ENCODE data around the gene GRK5. TPM values are rescaled to one million over a fixed set of nuclear protein-coding genes. Genes with fewer than 3 reads are reported as not detected.

The GRK5 gene
- total RNA-seq, 1 experiment from 2014 or later = 29.0 TPM

GRCh38 chr10:119371704-119372663 lies 164.6 kb downstream of the GRK5 start:
- ChIA-PET POLR2A (no interaction called here), CTCF (no interaction called here)
- no peak overlapping the region for H3K4me3 ChIP-seq (ENCODE audit: low read depth in 2 of 2, low read length in 2 of 2)
- TF ChIP-seq POLR2AphosphoS5 (IDR thresholded peaks at IDR 0.05; ENCODE audit: low read depth, low read length) = no peak
- no peak for TF ChIP-seq REST (IDR thresholded peaks at IDR 0.05; ENCODE audit: insufficient read depth in 1 of 2, low read depth in 2 of 2, low read length in 1 of 2)
- TF ChIP-seq CTCF (IDR thresholded peaks at IDR 0.05) = no peak
- no peak for TF ChIP-seq SIN3A (IDR thresholded peaks at IDR 0.05; ENCODE audit: borderline replicate concordance, insufficient read depth, low read depth, low read length)
- no peak for TF ChIP-seq TCF7L2 (IDR thresholded peaks at IDR 0.05; ENCODE audit: low read depth, low read length)
- H3K27me3 ChIP-seq (ENCODE audit: control insufficient read depth, insufficient read depth, low read length) = no peaks in the 10 kb centered on the region
- H3K27ac ChIP-seq (ENCODE audit: low read length) = no peak overlapping the region
- peaks cover 5% of the 10 kb centered on the region; the same call in 1 of the 2 replicates for H3K4me1 ChIP-seq (ENCODE audit: control insufficient read depth, insufficient read depth, low read length)
- ATAC-seq (no peak), DNase-seq (ENCODE audit: low read depth, low spot score) (no peak)
- no peaks in the 10 kb centered on the region for H3K9me3 ChIP-seq (ENCODE audit: control insufficient read depth, insufficient read depth, low read depth, low read length)
- H3K36me3 ChIP-seq (ENCODE audit: control insufficient read depth, insufficient read depth, low read length) = no peaks in the 10 kb centered on the region
- in situ Hi-C loops (cut with HindIII; ENCODE audit: low pct_unique_long_range_greater_than_20kb, low sequenced_read_pairs) = no loop called here
- BruUV-seq (replicated peaks) = no TSS peak
- intact Hi-C loops (cut with micrococcal nuclease; ENCODE audit: unreplicated experiment) = no loop called here

GRCh38 chr10:119373294-119374102 lies 166.1 kb downstream of the GRK5 start:
- no peak overlapping the region for H3K27ac ChIP-seq (ENCODE audit: low read length)
- H3K9me3 ChIP-seq (ENCODE audit: control insufficient read depth, insufficient read depth, low read depth, low read length) = no peaks in the 10 kb centered on the region
- H3K36me3 ChIP-seq (ENCODE audit: control insufficient read depth, insufficient read depth, low read length) = no peaks in the 10 kb centered on the region
- peaks cover 5% of the 10 kb centered on the region; the same call in 1 of the 2 replicates for H3K4me1 ChIP-seq (ENCODE audit: control insufficient read depth, insufficient read depth, low read length)
- CTCF ChIA-PET = no interaction called here
- no peaks in the 10 kb centered on the region for H3K27me3 ChIP-seq (ENCODE audit: control insufficient read depth, insufficient read depth, low read length)
- POLR2A ChIA-PET = no interaction called here
- H3K4me3 ChIP-seq (ENCODE audit: low read depth in 2 of 2, low read length in 2 of 2) = no peak overlapping the region
- intact Hi-C loops (cut with micrococcal nuclease; ENCODE audit: unreplicated experiment) (no loop called here), in situ Hi-C loops (cut with HindIII; ENCODE audit: low pct_unique_long_range_greater_than_20kb, low sequenced_read_pairs) (no loop called here)
- DNase-seq (ENCODE audit: low read depth, low spot score) (no peak), ATAC-seq (no peak)
- no peak for TF ChIP-seq SIN3A (IDR thresholded peaks at IDR 0.05; ENCODE audit: borderline replicate concordance, insufficient read depth, low read depth, low read length)
- TF ChIP-seq REST (IDR thresholded peaks at IDR 0.05; ENCODE audit: insufficient read depth in 1 of 2, low read depth in 2 of 2, low read length in 1 of 2) = no peak
- no peak for TF ChIP-seq TCF7L2 (IDR thresholded peaks at IDR 0.05; ENCODE audit: low read depth, low read length)
- TF ChIP-seq CTCF (IDR thresholded peaks at IDR 0.05) = no peak
- TF ChIP-seq POLR2AphosphoS5 (IDR thresholded peaks at IDR 0.05; ENCODE audit: low read depth, low read length) = no peak
- no TSS peak for BruUV-seq (replicated peaks)

Data from Panc1 (cell line).